IMR-90 (cell line): ENCODE data around the gene RAB15. TPM values are rescaled to one million over a fixed set of nuclear protein-coding genes. Genes with fewer than 3 reads are reported as not detected.

ENCODE experiments used
- ATAC-seq: fragments of 200-7000 bp; cut with Tn5 transposase; 2 replicates; pipeline ENCODE4 v1.9.1; 2020; ENCODE audit warnings: low read depth, mild to moderate bottlenecking, moderate library complexity
- BruUV-seq: library from RNA; stranded (reverse); fragments of 400-500 nt; replicated peaks from 2 replicates; lab custom pipeline; 2021; lab: Mats Ljungman, UMichigan
- CTCF ChIA-PET: fragments of 300-600 bp; formaldehyde crosslinking; extraction: SDS; loops from one replicate; lab custom pipeline; 2021; ENCODE audit warnings: antibody characterized with exemption; lab: Yijun Ruan, JAX
- POLR2A ChIA-PET: fragments of 300-600 bp; sonication (Branson Sonifier 250); formaldehyde crosslinking; loops from one replicate; lab custom pipeline; 2022; ENCODE audit warnings: antibody characterized with exemption; ENCODE audit not compliant: unreplicated experiment; lab: Charles Lee
- DNase-seq: peaks from one replicate; pipeline ENCODE4 v3.0.0; 2013
- H2AFZ ChIP-seq: replicated peaks from 2 replicates; pipeline ENCODE3; 2013; ENCODE audit warnings: low read length, mild to moderate bottlenecking; ENCODE audit not compliant: poor library complexity
- H2AK5ac ChIP-seq: 2 replicates; pipeline ENCODE4 v1.6.1; 2013; ENCODE audit warnings: low read depth, low read length, inconsistent platforms
- H2AK9ac ChIP-seq: replicated peaks from 2 replicates; pipeline ENCODE3; 2013; ENCODE audit warnings: mild to moderate bottlenecking, low read depth, low read length, moderate library complexity; ENCODE audit not compliant: poor library complexity
- H2BK120ac ChIP-seq: 2 replicates; pipeline ENCODE4 v1.6.1; 2013; ENCODE audit warnings: low read depth, low read length, inconsistent platforms
- H2BK15ac ChIP-seq: 3 replicates; pipeline ENCODE4 v1.6.1; 2013; ENCODE audit warnings: low read depth, low read length, inconsistent platforms
- H2BK20ac ChIP-seq: 2 replicates; pipeline ENCODE4 v1.6.1; 2013; ENCODE audit warnings: low read depth, mild to moderate bottlenecking, inconsistent platforms, low read length, moderate library complexity
- H2BK5ac ChIP-seq: 2 replicates; pipeline ENCODE4 v1.6.1; 2013; ENCODE audit warnings: mild to moderate bottlenecking, low read depth, low read length, inconsistent platforms; ENCODE audit not compliant: poor library complexity, severe bottlenecking
- H3K14ac ChIP-seq: replicated peaks from 2 replicates; pipeline ENCODE4 v1.6.1; 2013; ENCODE audit warnings: low read depth, low read length, inconsistent platforms
- H3K18ac ChIP-seq: 2 replicates; pipeline ENCODE4 v1.6.1; 2013; ENCODE audit warnings: low read depth, low read length, control low read depth
- H3K23ac ChIP-seq: 2 replicates; pipeline ENCODE4 v1.6.1; 2013; ENCODE audit warnings: low read depth, low read length, inconsistent platforms
- H3K27ac ChIP-seq: 2 replicates; pipeline ENCODE4 v1.5.1; 2013; ENCODE audit warnings: mild to moderate bottlenecking, control low read depth, low read length; ENCODE audit not compliant: insufficient read depth
- H3K27me3 ChIP-seq: 2 replicates; pipeline ENCODE4 v1.6.1; 2013; ENCODE audit warnings: low read length; ENCODE audit not compliant: control insufficient read depth, insufficient read depth
- H3K36me3 ChIP-seq: 2 replicates; pipeline ENCODE4 v1.6.1; 2013; ENCODE audit warnings: low read length, mixed read lengths; ENCODE audit not compliant: control insufficient read depth, insufficient read depth
- H3K4ac ChIP-seq: 2 replicates; pipeline ENCODE4 v1.6.1; 2013; ENCODE audit warnings: low read depth, low read length, inconsistent platforms
- H3K4me1 ChIP-seq: 2 replicates; pipeline ENCODE4 v1.6.1; 2013; ENCODE audit warnings: low read length, mixed read lengths; ENCODE audit not compliant: control insufficient read depth, insufficient read depth
- H3K4me2 ChIP-seq: 2 replicates; pipeline ENCODE4 v1.6.1; 2013; ENCODE audit warnings: low read depth, mild to moderate bottlenecking, control low read depth, low read length, moderate library complexity
- H3K4me3 ChIP-seq: 2 replicates; pipeline ENCODE4 v1.5.1; 2013; ENCODE audit warnings: low read depth, mild to moderate bottlenecking, control low read depth, low read length, moderate library complexity; ENCODE audit not compliant: insufficient read depth
- H3K56ac ChIP-seq: 2 replicates; pipeline ENCODE4 v1.6.1; 2013; ENCODE audit warnings: low read length, inconsistent platforms; ENCODE audit not compliant: insufficient read depth; ENCODE audit errors: extremely low read depth
- H3K79me1 ChIP-seq, 2 experiments: 2 replicates each; pipeline ENCODE4 v1.6.1; 2013; ENCODE audit warnings: low read length in 2 of 2, inconsistent platforms in 1 of 2, low read depth in 1 of 2
- H3K9ac ChIP-seq: 2 replicates; pipeline ENCODE4 v1.6.1; 2013; ENCODE audit warnings: low read depth, low read length, control low read depth
- H3K9me1 ChIP-seq: 2 replicates; pipeline ENCODE4 v1.6.1; 2013; ENCODE audit warnings: low read length, inconsistent platforms; ENCODE audit not compliant: insufficient read depth
- H3K9me3 ChIP-seq: 2 replicates; pipeline ENCODE4 v1.6.1; 2013; ENCODE audit warnings: low read length; ENCODE audit not compliant: control insufficient read depth, insufficient read depth
- H4K20me1 ChIP-seq: 2 replicates; pipeline ENCODE4 v1.6.1; 2013; ENCODE audit warnings: low read length, inconsistent platforms; ENCODE audit not compliant: insufficient read depth
- H4K5ac ChIP-seq: 2 replicates; pipeline ENCODE4 v1.6.1; 2013; ENCODE audit warnings: mild to moderate bottlenecking, low read depth, low read length, control low read depth
- H4K8ac ChIP-seq, 2 experiments: 2 replicates each; pipeline ENCODE4 v1.6.1; 2013; ENCODE audit warnings: low read depth in 2 of 2, low read length in 2 of 2, control low read depth in 1 of 2, inconsistent platforms in 1 of 2
- H4K91ac ChIP-seq: 2 replicates; pipeline ENCODE4 v1.6.1; 2013; ENCODE audit warnings: low read depth, low read length, inconsistent platforms; ENCODE audit not compliant: insufficient read depth
- BHLHE40 ChIP-seq: fragments of 150-350 bp; IDR thresholded peaks from 2 replicates; pipeline ENCODE4 v1.6.1; 2016; ENCODE audit warnings: mild to moderate bottlenecking, low read depth, low read length
- CHD1 ChIP-seq: IDR thresholded peaks from 2 replicates; pipeline ENCODE4 v1.6.1; 2012; ENCODE audit warnings: low read depth, low read length, improper control_type of control experiment
- MAZ ChIP-seq: IDR thresholded peaks from 2 replicates; pipeline ENCODE4 v1.6.1; 2012; ENCODE audit warnings: low read depth, mild to moderate bottlenecking, low read length, improper control_type of control experiment, moderate library complexity, borderline replicate concordance
- MXI1 ChIP-seq: IDR thresholded peaks from 2 replicates; pipeline ENCODE4 v1.6.1; 2012; ENCODE audit warnings: low read depth, mild to moderate bottlenecking, low read length, moderate library complexity, borderline replicate concordance
- POLR2A ChIP-seq: IDR thresholded peaks from 2 replicates; pipeline ENCODE4 v1.6.1; 2012; ENCODE audit warnings: mild to moderate bottlenecking, low read depth, low read length
- RCOR1 ChIP-seq: IDR thresholded peaks from 2 replicates; pipeline ENCODE4 v1.6.1; 2012; ENCODE audit warnings: mild to moderate bottlenecking, low read length, improper control_type of control experiment; ENCODE audit not compliant: insufficient replicate concordance
- WGBS, 2 experiments: methylation state at CpG; one replicate each; pipeline versions ENCODE4 v1.1.5 to v1.1.7; 2013; ENCODE audit warnings: missing lambda C conversion rate in 2 of 2; ENCODE audit not compliant: insufficient read length in 1 of 2; ENCODE audit errors: extremely low coverage in 2 of 2; 5-methylcytosine and 5-hydroxymethylcytosine counted together
- dilution Hi-C: fragments of 300-500 bp; cut with HindIII; formaldehyde crosslinking; loops from one replicate; pipeline ENCODE4 v1.14.3; 2018; ENCODE audit warnings: low sequenced_read_pairs; ENCODE audit not compliant: unreplicated experiment
- in situ Hi-C: fragments of 300-500 bp; cut with MboI; formaldehyde crosslinking; loops from 3 replicates; pipeline ENCODE4 v1.14.3; 2019; ENCODE audit warnings: low sequenced_read_pairs, inconsistent platforms, mixed read lengths
- intact Hi-C: fragments of 100-400 bp; cut with micrococcal nuclease; formaldehyde crosslinking; loops from 2 replicates; pipeline ENCODE4 v1.10.0; 2022
- polyA plus RNA-seq, 3 experiments: library from polyadenylated mRNA; depleted of rRNA; stranded (reverse); fragments of >200 nt; gene quantifications; 2 replicates each; pipeline ENCODE4 v1.2.3, GENCODE V29; 2012; ENCODE audit warnings: low replicate concordance in 1 of 3
- total RNA-seq: library from RNA; depleted of rRNA; stranded (reverse); fragments of >200 nt; gene quantifications from 2 replicates; pipeline ENCODE4 v1.2.3, GENCODE V29; 2012
- TF ChIP-seq, protein P1 (sequence below): fragments of 150-350 bp; IDR thresholded peaks from 2 replicates; pipeline ENCODE4 v1.6.1; 2016; ENCODE audit warnings: low read depth, mild to moderate bottlenecking, low read length, moderate library complexity, borderline replicate concordance
- TF ChIP-seq, protein P2 (sequence below): fragments of 150-350 bp; IDR thresholded peaks from 2 replicates; pipeline ENCODE4 v1.6.1; 2017; ENCODE audit warnings: mild to moderate bottlenecking, antibody characterized with exemption, low read length, low read depth

Gene RAB15
- total and polyA plus RNA-seq, 2 of the 4 experiments (the other 2 are of a cell fraction): 3.4 to 7.8 TPM

GRCh38 chr14:64946310-64947045 lies 25.7 kb downstream of the RAB15 start:
- Histone ChIP-seq H3K23ac (no peak overlapping the region), H3K9ac (no peak overlapping the region), H4K20me1 (no peaks in the 10 kb centered on the region), H2BK15ac (no peak overlapping the region), H3K4ac (no peak overlapping the region), H3K27ac (no peak overlapping the region), H2AK9ac (no peak overlapping the region), H2BK20ac (no peak overlapping the region), H3K9me3 (no peaks in the 10 kb centered on the region), H3K56ac (no peak overlapping the region), H2AFZ (no peak overlapping the region), H3K4me1 (no peaks in the 10 kb centered on the region), H3K79me1 (no peaks in the 10 kb centered on the region), H4K8ac (no peak overlapping the region), H3K14ac (no peak overlapping the region), H2AK5ac (no peak overlapping the region), H3K27me3 (no peaks in the 10 kb centered on the region), H3K36me3 (peaks cover 20% of the 10 kb centered on the region), H4K5ac (no peak overlapping the region), H2BK120ac (no peak overlapping the region), H2BK5ac (no peak overlapping the region), H3K9me1 (no peaks in the 10 kb centered on the region; the same call in 1 of the 2 replicates), H4K91ac (no peak overlapping the region), H3K4me2 (no peak overlapping the region), H3K18ac (no peak overlapping the region), H3K4me3 (no peak overlapping the region)
- in situ Hi-C loops: no loop called here
- DNase-seq: no peak
- TF ChIP-seq POLR2A: no peak
- no peak for TF ChIP-seq MXI1
- no peak for TF ChIP-seq RCOR1
- TF ChIP-seq, protein P1, sequence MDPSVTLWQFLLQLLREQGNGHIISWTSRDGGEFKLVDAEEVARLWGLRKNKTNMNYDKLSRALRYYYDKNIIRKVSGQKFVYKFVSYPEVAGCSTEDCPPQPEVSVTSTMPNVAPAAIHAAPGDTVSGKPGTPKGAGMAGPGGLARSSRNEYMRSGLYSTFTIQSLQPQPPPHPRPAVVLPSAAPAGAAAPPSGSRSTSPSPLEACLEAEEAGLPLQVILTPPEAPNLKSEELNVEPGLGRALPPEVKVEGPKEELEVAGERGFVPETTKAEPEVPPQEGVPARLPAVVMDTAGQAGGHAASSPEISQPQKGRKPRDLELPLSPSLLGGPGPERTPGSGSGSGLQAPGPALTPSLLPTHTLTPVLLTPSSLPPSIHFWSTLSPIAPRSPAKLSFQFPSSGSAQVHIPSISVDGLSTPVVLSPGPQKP: no peak
- no peak for TF ChIP-seq CHD1
- no peak for TF ChIP-seq MAZ
- TF ChIP-seq, protein P2, sequence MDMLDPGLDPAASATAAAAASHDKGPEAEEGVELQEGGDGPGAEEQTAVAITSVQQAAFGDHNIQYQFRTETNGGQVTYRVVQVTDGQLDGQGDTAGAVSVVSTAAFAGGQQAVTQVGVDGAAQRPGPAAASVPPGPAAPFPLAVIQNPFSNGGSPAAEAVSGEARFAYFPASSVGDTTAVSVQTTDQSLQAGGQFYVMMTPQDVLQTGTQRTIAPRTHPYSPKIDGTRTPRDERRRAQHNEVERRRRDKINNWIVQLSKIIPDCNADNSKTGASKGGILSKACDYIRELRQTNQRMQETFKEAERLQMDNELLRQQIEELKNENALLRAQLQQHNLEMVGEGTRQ: no peak
- TF ChIP-seq BHLHE40: no peak
- ATAC-seq: no peak
- no CpG with 5 or more reads among the region's 6 CpGs for WGBS, 2 experiments
- CTCF ChIA-PET: no interaction called here
- intact Hi-C loops: no loop called here
- no TSS peak for BruUV-seq
- POLR2A ChIA-PET: no interaction called here
- dilution Hi-C loops: no loop called here
